Smooth muscle cell (in vitro differentiated cells): Measurements from ENCODE around the gene SMC4. TPM values are rescaled to one million over a fixed set of nuclear protein-coding genes. Genes with fewer than 3 reads are reported as not detected.
A peak's percentile ranks its signal among the peaks of the same experiment; 100 is the strongest.

Source experiments
- DNase-seq: peaks from one replicate; lab custom pipeline; 2025; ENCODE audit not compliant: unreplicated experiment; lab: John Stamatoyannopoulos, UW
- H2AFZ ChIP-seq: fragments of 200-600 bp; sonication (generic); 2 replicates; pipeline ENCODE4 v1.6.0; 2016; ENCODE audit warnings: antibody characterized with exemption, low read depth, mild to moderate bottlenecking
- H3F3A ChIP-seq: fragments of 200-600 bp; sonication (generic); 2 replicates; pipeline ENCODE4 v1.6.0; 2017; ENCODE audit warnings: antibody characterized with exemption, low read depth
- H3K27ac ChIP-seq: fragments of 200-600 bp; sonication (generic); 2 replicates; pipeline ENCODE4 v1.5.1; 2016; ENCODE audit warnings: low read depth, mild to moderate bottlenecking
- H3K27me3 ChIP-seq: fragments of 200-600 bp; sonication (generic); 2 replicates; pipeline ENCODE4 v1.6.1; 2016; ENCODE audit warnings: low read depth, mild to moderate bottlenecking
- H3K36me3 ChIP-seq: fragments of 200-600 bp; sonication (generic); 2 replicates; pipeline ENCODE4 v1.5.1; 2016; ENCODE audit warnings: low read depth
- H3K4me1 ChIP-seq: fragments of 200-600 bp; sonication (generic); 2 replicates; pipeline ENCODE4 v1.5.1; 2016; ENCODE audit warnings: low read depth
- H3K4me2 ChIP-seq: fragments of 200-600 bp; sonication (generic); 2 replicates; pipeline ENCODE4 v1.6.0; 2016; ENCODE audit warnings: mild to moderate bottlenecking
- H3K4me3 ChIP-seq: fragments of 200-600 bp; sonication (generic); 2 replicates; pipeline ENCODE4 v1.5.1; 2016; ENCODE audit warnings: mild to moderate bottlenecking
- H3K79me2 ChIP-seq: fragments of 200-600 bp; sonication (generic); 2 replicates; pipeline ENCODE4 v1.6.0; 2016; ENCODE audit warnings: low read depth, mild to moderate bottlenecking
- H3K9ac ChIP-seq: fragments of 200-600 bp; sonication (generic); 2 replicates; pipeline ENCODE4 v1.6.0; 2016; ENCODE audit warnings: low read depth
- H3K9me3 ChIP-seq: fragments of 200-600 bp; sonication (generic); replicated peaks from 2 replicates; pipeline ENCODE4 v1.5.1; 2016; ENCODE audit warnings: low read depth
- H4K20me1 ChIP-seq: fragments of 200-600 bp; sonication (generic); 2 replicates; pipeline ENCODE4 v1.6.0; 2016; ENCODE audit warnings: low read depth
- WGBS: methylation state at CpG from one replicate; pipeline ENCODE4 v1.1.7; 2016; ENCODE audit warnings: low lambda C conversion rate; 5-methylcytosine and 5-hydroxymethylcytosine counted together
- polyA plus RNA-seq: library from polyadenylated mRNA; unstranded; fragments of >200 nt; fragmentation: Nextera tagmentation; extraction: Ambion mirVana; gene quantifications from 2 replicates; pipeline ENCODE4 v1.2.1, GENCODE V29; 2016
- total RNA-seq: library from RNA; depleted of rRNA; stranded (reverse); fragments of >200 nt; gene quantifications from 2 replicates; pipeline ENCODE4 v1.2.3, GENCODE V29; 2014
- TF ChIP-seq, protein P1 (sequence below): fragments of 200-600 bp; sonication (generic); IDR thresholded peaks from 2 replicates; pipeline ENCODE4 v1.5.1; 2017; ENCODE audit warnings: borderline replicate concordance, mild to moderate bottlenecking, antibody characterized with exemption; ENCODE audit not compliant: insufficient read depth, poor library complexity, severe bottlenecking

Gene SMC4
- total and polyA plus RNA-seq, 2 experiments from 2014 or later = 55.1 to 122 TPM

DNA sequence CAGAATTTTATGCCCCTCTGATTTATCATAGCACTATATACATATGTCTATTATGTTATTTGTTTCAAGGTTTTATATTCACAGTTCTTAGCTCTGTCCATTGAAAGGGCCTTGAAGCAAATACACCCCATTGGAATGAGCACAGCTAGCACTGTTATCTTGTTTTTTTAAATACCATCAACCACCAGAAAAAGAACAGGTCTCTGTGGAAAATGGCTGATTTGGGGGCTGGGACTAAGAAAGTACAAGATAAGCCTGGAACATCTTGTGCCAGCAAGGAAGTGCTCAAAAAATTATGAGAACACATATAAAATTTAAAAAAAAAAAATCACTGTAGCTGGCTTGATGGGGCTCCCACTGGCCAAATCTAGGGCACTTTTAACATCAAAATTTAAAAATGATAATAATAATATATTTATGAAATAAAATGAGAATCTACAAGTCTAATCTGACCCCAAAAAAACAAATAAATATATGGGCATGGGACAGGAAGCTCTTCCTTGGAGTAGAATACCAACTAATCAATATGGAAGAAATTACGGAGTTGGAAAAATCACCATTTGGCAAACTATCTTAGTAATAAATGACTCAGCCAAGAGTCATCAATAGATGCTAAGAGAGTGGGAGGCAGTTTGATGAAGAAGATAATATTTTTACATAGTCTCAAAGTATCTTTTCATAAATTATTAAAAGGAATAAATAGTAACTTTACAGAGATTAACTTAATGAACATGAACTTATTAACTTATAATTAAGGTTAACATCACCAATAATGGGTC lies 20.9 kb upstream of the SMC4 start:
- peaks cover 7% of the 10 kb centered on the region for H3K36me3 ChIP-seq
- H3K9me3 ChIP-seq = no peaks in the 10 kb centered on the region
- DNase-seq = no peak
- H3K79me2 ChIP-seq = peaks cover 5% of the 10 kb centered on the region
- no peaks in the 10 kb centered on the region for H4K20me1 ChIP-seq
- H3K27ac ChIP-seq = no peak overlapping the region
- 92% methylated on average over 1 of the region's 1 CpG for WGBS
- H3K9ac ChIP-seq = no peak overlapping the region
- no peak overlapping the region for H3K4me2 ChIP-seq
- H3K4me1 ChIP-seq = peaks cover 4% of the 10 kb centered on the region
- TF ChIP-seq, protein P1, sequence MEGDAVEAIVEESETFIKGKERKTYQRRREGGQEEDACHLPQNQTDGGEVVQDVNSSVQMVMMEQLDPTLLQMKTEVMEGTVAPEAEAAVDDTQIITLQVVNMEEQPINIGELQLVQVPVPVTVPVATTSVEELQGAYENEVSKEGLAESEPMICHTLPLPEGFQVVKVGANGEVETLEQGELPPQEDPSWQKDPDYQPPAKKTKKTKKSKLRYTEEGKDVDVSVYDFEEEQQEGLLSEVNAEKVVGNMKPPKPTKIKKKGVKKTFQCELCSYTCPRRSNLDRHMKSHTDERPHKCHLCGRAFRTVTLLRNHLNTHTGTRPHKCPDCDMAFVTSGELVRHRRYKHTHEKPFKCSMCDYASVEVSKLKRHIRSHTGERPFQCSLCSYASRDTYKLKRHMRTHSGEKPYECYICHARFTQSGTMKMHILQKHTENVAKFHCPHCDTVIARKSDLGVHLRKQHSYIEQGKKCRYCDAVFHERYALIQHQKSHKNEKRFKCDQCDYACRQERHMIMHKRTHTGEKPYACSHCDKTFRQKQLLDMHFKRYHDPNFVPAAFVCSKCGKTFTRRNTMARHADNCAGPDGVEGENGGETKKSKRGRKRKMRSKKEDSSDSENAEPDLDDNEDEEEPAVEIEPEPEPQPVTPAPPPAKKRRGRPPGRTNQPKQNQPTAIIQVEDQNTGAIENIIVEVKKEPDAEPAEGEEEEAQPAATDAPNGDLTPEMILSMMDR = no peak
- H3F3A ChIP-seq = no peaks in the 10 kb centered on the region
- no peaks in the 10 kb centered on the region for H3K27me3 ChIP-seq
- no peak overlapping the region for H3K4me3 ChIP-seq
- no peak overlapping the region for H2AFZ ChIP-seq

DNA sequence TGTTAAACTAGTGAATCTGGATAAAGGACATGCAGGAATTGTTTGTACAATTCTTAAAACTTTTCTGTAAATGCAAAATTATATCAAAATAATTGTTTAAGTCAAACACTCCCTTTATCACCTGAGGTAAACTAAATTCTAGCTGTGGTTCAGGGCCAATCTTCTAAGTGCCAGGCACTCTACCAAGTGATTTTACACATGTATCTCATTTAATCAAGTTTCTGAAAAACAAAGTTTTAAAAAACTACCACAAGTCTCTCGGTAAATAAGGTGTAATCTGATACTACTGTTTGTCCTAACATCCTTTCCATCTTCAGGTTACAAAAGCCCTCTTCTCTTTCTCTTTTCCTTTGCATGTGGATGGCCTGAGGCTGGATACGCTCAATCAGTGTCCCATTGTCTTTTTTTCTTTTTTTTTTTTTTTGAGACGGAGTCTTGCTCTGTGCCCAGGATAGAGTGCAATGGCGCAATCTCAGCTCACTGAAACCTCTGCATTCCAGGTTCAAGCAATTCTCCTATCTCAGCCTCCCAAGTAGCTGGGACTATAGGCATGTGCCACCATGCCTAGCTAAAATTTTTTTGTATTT lies 19.7 kb upstream of the SMC4 start:
- H3K27me3 ChIP-seq = no peaks in the 10 kb centered on the region
- H3K4me3 ChIP-seq = no peak overlapping the region
- H3K9me3 ChIP-seq = no peaks in the 10 kb centered on the region
- H3K79me2 ChIP-seq = peaks cover 5% of the 10 kb centered on the region
- no peak for DNase-seq
- H3K36me3 ChIP-seq = peaks cover 3% of the 10 kb centered on the region
- H3K4me2 ChIP-seq = no peak overlapping the region
- TF ChIP-seq, protein P1 = no peak
- no peaks in the 10 kb centered on the region for H4K20me1 ChIP-seq
- no peak overlapping the region for H3K27ac ChIP-seq
- peaks cover 4% of the 10 kb centered on the region for H3K4me1 ChIP-seq
- H3F3A ChIP-seq = no peaks in the 10 kb centered on the region
- 75% methylated on average over 4 of the region's 4 CpGs for WGBS
- no peak overlapping the region for H2AFZ ChIP-seq
- no peak overlapping the region for H3K9ac ChIP-seq

DNA sequence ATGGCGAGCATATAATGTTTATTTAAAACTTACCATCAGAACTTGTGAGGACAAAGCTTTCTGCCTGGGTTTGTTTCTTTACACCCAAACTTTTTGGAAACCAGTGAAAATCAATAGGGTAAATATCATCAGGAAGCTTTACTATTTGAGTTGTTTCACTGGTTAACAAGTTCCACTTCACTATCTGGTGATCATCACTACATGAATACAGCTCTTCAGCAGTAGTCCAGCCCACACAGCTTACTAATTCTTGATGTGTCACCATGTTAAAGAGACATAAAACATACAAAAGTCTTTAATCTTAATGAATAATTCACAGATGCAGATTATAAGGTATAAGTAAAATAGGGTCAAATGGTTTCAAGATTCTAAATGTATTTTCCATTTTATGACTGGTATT lies 18.0 kb upstream of the SMC4 start:
- Histone ChIP-seq H3F3A (no peaks in the 10 kb centered on the region), H3K9ac (no peak overlapping the region), H3K79me2 (peaks cover 5% of the 10 kb centered on the region), H3K27me3 (no peaks in the 10 kb centered on the region), H3K4me3 (no peak overlapping the region), H4K20me1 (no peaks in the 10 kb centered on the region), H3K27ac (peak overlapping the region; percentile 20), H3K4me1 (peaks cover 4% of the 10 kb centered on the region), H3K36me3 (no peaks in the 10 kb centered on the region), H2AFZ (no peak overlapping the region), H3K4me2 (peak overlapping the region; percentile 25), H3K9me3 (no peaks in the 10 kb centered on the region)
- TF ChIP-seq, protein P1 = no peak
- 90% methylated on average over 1 of the region's 1 CpG for WGBS
- no peak for DNase-seq
